SK-N-SH treated with all-trans-retinoic acid at 6 μM for 48 hours (cell line): ENCODE results near the gene CFAP20DC.

ENCODE experiments used
- ARNTL ChIP-seq: fragments of 450-650 bp; formaldehyde crosslinking; IDR thresholded peaks from 2 replicates; pipeline ENCODE4 v1.5.0; 2020; ENCODE audit warnings: low read depth, mild to moderate bottlenecking, moderate library complexity, borderline replicate concordance
- BACH2 ChIP-seq: fragments of 250-450 bp; sonication (Bioruptor Pico); IDR thresholded peaks from 2 replicates; pipeline ENCODE4 v1.9.0; 2021; ENCODE audit warnings: mild to moderate bottlenecking, borderline replicate concordance
- CSRNP3 ChIP-seq: fragments of 250-450 bp; sonication (Bioruptor Pico); IDR thresholded peaks from 2 replicates; pipeline ENCODE4 v1.5.1; 2021; ENCODE audit warnings: mild to moderate bottlenecking, moderate library complexity
- OSR1 ChIP-seq: fragments of 250-450 bp; sonication (Bioruptor Pico); IDR thresholded peaks from 2 replicates; pipeline ENCODE4 v1.8.0; 2022; ENCODE audit warnings: moderate library complexity, mild to moderate bottlenecking, inconsistent platforms
- RARB ChIP-seq: fragments of 250-450 bp; sonication (Bioruptor Pico); IDR thresholded peaks from 2 replicates; pipeline ENCODE4 v1.8.0; 2021; ENCODE audit warnings: mild to moderate bottlenecking, moderate library complexity
- SNAI2 ChIP-seq: fragments of 250-450 bp; sonication (Bioruptor Pico); IDR thresholded peaks from 2 replicates; pipeline ENCODE4 v1.5.0; 2020; ENCODE audit warnings: mild to moderate bottlenecking, moderate library complexity
- TCF4 ChIP-seq: fragments of 250-450 bp; sonication (Bioruptor Pico); IDR thresholded peaks from 2 replicates; pipeline ENCODE4 v1.8.0; 2021; ENCODE audit warnings: mild to moderate bottlenecking, moderate library complexity, borderline replicate concordance
- ZFP3 ChIP-seq: fragments of 250-450 bp; sonication (Bioruptor Pico); IDR thresholded peaks from 2 replicates; pipeline ENCODE4 v1.5.0; 2020; ENCODE audit warnings: mild to moderate bottlenecking, moderate library complexity
- ZNF8 ChIP-seq: fragments of 450-650 bp; formaldehyde crosslinking; IDR thresholded peaks from 2 replicates; pipeline ENCODE4 v1.5.0; 2020; ENCODE audit warnings: mild to moderate bottlenecking, moderate library complexity

DNA sequence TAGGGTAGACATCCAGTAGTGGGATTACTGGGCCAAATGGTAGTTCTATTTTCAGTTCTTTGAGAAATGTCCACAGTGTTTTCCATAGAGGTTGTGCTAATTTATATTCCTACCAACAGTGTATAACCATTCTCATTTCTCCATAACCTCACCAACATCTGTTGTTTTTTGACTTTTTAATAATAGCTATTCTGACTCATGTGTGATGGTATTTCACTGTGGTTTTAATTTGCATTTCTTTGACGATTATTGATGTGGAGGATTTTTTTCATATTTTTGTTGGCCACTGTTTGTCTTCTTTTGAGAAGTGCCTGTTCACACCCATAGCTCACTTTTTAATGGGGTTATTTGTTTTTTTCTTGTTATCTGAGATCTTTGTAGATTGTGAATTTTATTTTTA lies 125.2 kb downstream of the CFAP20DC start:
- TF ChIP-seq CSRNP3 (CRISPR knock-in tag) (no peak), RARB (CRISPR knock-in tag) (no peak), BACH2 (no peak), ZNF8 (CRISPR knock-in tag) (no peak), ARNTL (no peak), TCF4 (CRISPR knock-in tag) (no peak), SNAI2 (CRISPR knock-in tag) (no peak), OSR1 (CRISPR knock-in tag) (no peak), ZFP3 (no peak)
